ENCODE results near the gene NCOA3.
"Not testable (repeated sequence)": the region's sequence is repeated elsewhere in the genome, so short reads cannot be mapped to it uniquely, and the experiment has no call there.

- TF ChIP-seq CTCF, POLR2A (IDR thresholded peaks at IDR 0.05): not testable (repeated sequence)
These were observed 52.0 kb downstream of the NCOA3 start for GRCh38 chr20:47553594-47554235.

Data from esophagus squamous epithelium (tissue), 4 donors.